GM21723 (cell line): ENCODE measurements around the gene RAPGEFL1.
"Not testable (repeated sequence)": the region's sequence is repeated elsewhere in the genome, so short reads cannot be mapped to it uniquely, and the experiment has no call there.

Source experiments
- ATAC-seq: cut with Tn5 transposase; IDR thresholded peaks from one replicate; pipeline ENCODE4 v1.9.1; 2021; ENCODE audit warnings: mild to moderate bottlenecking, moderate library complexity; ENCODE audit not compliant: unreplicated experiment

Gene RAPGEFL1

GRCh38 chr17:40198576-40198975 lies 21.3 kb downstream of the RAPGEFL1 start:
- no peak for ATAC-seq

- ATAC-seq = no peak
Measured at GRCh38 chr17:40203131-40203530, 25.9 kb downstream of the RAPGEFL1 start.

DNA sequence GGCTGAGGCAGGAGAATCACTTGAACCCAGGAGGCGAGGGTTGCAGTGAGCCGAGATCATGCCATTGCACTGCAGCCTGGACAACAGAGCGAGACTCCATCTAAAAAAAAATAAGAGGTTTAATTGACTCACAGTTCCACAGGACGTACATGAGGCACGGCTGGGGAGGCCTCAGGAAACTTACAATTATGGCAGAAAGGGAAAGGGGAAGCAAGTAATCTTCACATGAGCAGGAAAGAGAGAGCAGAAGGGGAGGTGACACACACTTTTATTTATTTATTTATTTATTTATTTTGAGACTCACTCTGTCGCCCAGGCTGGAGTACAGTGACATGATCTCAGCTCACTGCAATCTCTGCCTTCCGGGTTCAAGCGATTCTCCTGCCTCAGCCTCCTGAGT lies 28.9 kb downstream of the RAPGEFL1 start:
- ATAC-seq = not testable (repeated sequence)

DNA sequence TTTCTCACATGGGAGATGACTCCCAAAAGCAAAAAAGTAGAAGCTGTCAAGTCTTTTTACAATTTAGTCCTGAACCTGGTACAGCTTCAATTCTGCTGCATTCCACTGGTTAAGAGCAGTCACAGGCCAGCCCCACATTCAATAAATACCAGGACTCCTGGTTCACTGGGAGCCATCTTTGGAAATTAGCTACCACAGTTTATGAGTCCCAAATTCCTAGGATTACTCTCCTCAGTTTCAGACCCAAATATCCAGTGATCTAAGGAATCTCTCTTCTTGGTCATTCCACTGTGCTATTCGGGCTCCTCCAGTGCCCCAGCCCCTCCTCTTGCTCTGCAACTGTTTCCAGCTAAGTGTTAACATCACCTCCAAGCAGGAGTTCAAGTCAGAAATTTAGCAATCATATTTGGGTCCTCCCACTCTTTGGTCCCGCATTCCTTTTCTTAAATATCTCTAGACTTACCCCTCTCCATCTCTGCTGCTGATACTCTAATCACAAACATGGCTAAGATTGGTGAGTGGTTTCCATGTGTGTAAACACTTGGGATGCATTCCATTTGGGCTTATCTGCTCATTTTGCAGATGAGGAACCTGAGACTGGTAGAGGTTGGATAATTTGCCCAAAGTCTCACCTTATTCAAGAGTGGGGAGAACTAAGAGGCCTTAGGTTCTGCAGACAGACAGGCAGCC lies 32.3 kb downstream of the RAPGEFL1 start:
- no peak for ATAC-seq

- ATAC-seq = not testable (repeated sequence)
Measured at GRCh38 chr17:40213914-40214313, 36.6 kb downstream of the RAPGEFL1 start.

GRCh38 chr17:40218006-40218739 lies 40.9 kb downstream of the RAPGEFL1 start:
- no peak for ATAC-seq

DNA sequence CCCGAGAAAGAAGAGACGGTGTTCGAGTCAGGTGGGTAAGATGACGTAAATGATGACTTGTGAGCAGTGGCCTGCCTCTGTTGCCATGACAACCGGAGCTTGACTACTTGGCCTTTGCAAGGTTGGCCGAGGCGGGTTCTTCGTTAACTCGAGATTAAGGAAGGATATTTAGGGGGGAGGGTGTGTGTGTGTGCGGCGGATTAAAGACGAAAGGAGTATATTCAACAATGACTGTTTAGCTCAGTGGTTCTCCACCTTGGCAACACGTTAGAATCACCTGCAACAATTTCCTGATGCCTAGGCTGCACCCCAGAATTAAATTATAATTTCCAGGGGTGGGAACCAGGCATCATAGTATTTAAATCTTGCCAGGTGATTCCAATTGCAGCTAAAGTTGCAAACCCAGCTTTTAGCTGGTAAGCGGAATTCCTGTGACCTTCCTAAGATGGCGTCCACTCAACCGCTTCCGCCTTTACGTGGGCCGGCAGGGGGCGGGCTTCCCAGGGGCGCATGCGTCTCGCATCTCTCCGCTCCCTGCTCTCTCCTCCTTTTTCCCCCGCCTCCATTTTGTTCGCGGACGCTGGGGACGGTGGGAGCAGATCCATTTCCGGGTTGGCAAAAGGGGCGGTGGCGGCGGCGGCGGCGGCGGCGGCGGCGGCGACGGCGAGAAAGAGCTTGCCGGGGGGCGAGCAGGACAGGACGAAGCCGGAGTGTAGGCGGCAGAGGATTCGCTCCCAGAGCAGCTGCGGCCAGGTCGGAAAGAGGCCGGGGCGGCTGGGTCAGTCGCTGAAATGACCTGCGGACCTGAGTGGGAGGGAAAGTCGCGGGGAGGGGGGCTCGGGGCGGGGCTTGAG lies 41.7 kb downstream of the RAPGEFL1 start, which contains the start of gene WIPF2:
WIPF2 (plus strand) TSS at position 565 of the 854 bp plus-strand sequence. CDS start 37,156 bp downstream, outside the sequence.
- ATAC-seq = peak; percentile 83

GRCh38 chr17:40219594-40220338 lies 42.5 kb downstream of the RAPGEFL1 start:
- no peak for ATAC-seq

DNA sequence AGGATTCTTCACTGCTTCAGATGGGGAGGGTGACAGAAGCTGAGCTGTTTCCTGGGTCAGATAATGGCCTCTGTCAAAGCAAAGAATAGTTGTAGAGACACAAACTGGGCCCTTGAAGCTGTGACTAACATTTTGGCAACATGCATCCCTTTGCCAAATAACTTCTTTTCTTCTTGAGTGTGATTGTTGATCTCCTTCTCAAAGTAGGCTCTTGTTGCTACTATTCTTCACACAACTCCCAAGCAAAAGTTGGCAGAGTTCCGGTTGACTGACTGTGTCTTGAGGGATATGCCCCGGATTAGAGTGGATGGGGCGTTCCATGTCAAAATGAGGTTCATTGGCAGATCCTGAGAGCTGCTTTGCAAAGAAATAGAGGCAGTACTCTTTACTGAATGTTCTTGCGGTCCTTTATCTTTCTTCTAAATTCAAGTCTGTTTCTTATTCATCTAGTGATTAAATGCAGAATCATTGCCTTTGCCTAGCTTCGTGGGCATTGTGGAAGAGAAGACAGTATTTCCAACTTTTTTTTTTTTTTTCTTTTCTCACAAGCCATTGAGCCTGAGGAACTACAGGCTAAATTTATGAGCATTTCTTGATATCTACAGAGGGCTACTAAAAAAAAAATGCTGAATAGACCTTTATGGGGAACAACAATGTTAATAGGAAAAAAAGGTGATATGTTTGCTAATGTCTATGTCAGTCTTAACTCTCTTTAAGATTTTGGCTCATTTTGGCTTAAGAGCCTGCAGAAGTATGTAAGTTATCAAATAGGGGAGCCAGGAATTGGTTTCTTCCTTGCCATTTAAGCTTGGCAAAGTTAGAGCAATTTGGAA lies 47.7 kb downstream of the RAPGEFL1 start:
- ATAC-seq = no peak

- not testable (repeated sequence) for ATAC-seq
Measured at GRCh38 chr17:40229146-40229545, 51.9 kb downstream of the RAPGEFL1 start.

- ATAC-seq = no peak
Measured at GRCh38 chr17:40230670-40231069, 53.4 kb downstream of the RAPGEFL1 start.

DNA sequence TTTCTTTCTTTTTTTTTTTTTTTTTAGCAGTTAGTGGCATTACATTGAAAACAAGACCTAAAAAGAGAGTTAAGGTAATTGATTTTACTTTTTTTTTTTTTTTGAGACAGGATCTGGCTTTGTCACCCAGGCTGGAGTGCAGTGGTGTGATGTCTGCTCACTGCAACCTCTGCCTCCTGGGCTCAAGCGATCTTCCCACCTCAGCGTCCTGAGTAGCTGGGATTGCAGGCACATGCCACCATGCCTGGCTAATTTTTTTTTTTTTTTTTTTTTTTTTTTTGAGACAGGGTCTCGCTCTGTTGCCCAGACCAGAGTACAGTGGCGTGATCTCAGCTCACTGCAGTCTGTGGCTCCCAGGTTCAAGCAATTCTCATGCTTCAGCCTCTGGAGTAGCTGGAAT lies 54.7 kb downstream of the RAPGEFL1 start:
- ATAC-seq = not testable (repeated sequence)

DNA sequence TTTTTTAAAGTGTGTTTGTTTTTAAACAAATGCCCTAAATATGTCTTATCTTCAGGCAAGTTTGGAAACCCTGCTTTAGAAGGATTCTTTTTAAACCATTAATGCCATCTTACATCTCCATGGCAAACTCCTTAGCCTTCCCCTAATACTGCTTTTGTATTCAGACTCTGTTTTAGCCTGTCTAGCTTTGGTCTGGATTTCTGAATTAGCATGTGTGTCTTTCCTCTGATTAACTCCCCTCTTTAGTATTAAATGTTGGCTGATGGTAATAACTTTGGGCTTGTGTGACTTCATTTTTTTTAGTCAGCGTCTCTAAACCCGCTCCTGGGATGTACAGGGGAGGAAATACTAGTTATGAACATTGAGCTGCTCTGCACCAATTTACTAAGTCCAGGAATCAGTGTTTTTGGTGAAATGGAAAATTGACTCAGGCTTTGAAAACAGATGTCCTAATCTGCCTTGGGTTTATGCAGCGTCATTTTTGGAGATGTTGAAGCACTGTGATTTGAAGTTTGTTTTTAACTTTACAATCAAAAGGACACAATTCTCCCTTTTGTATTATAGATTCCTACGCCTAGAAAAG lies 64.1 kb downstream of the RAPGEFL1 start:
- no peak for ATAC-seq

GRCh38 chr17:40242774-40243173 lies 65.5 kb downstream of the RAPGEFL1 start:
- no peak for ATAC-seq

DNA sequence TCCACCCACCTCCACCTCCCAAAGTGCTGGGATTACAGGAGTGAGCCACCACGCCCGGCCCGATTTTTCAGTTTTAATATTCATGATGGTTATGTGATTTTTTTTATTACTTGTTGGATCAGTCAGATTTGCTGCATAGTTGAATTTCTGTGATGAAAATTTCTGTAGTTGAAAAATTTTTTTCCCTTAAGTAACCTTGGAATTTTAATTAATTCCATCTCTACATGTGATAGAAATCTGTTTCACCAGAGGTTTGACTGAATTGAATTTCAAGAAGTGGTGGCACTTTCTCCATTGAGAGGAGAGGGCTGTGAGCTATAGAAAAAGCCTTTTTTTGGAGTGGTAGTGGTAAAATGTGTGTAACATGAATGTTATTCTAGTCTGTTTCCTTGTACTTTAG lies 66.5 kb downstream of the RAPGEFL1 start:
- ATAC-seq = no peak

GRCh38 chr17:40244255-40244654 lies 67.0 kb downstream of the RAPGEFL1 start:
- ATAC-seq = no peak
